ENCODE data around the gene CTSE.

DNA sequence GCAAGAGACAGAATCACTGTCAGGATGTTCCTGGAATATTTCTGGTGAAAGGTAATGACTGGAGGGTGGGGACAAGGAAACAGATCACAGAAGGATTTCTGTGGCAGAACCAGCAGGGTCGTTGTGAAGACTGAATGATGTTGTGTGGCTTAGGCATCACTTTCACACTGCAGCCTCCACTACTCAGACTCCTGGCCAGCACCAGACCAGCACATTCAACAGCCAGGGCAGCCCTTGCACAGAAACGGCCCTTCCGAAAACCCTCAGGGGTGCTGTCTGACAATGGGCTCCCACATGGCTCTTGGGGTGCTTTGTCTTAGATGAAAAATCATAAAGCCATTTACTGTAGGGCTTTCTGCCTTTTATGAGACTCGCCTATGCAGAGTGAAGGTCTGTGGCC is 16.7 kb downstream of the CTSE start:
- TF ChIP-seq ZNF274 (IDR thresholded peaks at IDR 0.05; ENCODE audit: low read depth, low read length): no peak
- no peak for TF ChIP-seq SUZ12 (IDR thresholded peaks at IDR 0.05; ENCODE audit: extremely low read depth, insufficient read depth, insufficient read length)
- no peak for TF ChIP-seq YY1 (IDR thresholded peaks at IDR 0.05; ENCODE audit: insufficient read depth, insufficient read length)

All from NT2/D1 (cell line).